ENCODE results near the gene ITPK1. TPM values are rescaled to one million over a fixed set of nuclear protein-coding genes. Genes with fewer than 3 reads are reported as not detected.
A peak's percentile ranks its signal among the peaks of the same experiment; 100 is the strongest.

ITPK1 gene
- total RNA-seq, 2 experiments from 2014 or later: 17.8 to 34.7 TPM

DNA sequence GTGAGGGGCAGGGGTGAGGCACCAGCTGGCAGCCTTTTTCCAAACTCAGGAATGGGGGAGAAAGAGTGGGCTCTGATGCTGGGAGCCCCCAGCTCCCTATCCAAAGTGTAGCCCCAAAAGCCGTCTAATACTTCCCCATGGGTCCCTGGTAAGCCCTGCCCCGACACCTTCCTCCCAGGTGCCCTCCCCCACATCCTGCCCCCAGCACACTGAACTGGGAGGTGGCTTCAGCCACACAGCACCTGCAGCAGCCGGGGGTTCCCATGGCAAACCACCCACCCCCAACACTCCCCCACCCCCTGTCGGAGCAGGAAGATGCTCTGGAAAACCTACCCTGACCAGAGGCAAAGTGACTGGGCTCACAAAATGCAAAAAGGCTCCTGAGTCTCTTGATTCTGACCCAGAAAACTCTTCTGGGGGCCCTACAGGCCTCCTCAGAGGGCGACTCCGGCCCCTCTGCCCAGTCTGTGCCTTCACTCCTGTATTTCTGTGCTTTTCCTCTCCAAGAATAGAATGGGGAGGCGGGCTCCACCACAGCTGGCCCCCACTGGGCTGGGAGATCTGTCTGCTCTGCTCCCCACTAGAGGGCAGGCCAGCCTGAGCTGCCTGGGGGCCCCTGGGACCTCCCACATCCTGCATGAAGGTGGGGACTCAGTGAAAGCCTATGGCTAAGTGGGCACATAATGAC is 81.6 kb downstream of the ITPK1 start:
- Histone ChIP-seq H2AFZ (ENCODE audit: low read length) (no peak overlapping the region), H4K20me1 (ENCODE audit: insufficient read depth, low read length) (no peaks in the 10 kb centered on the region), H3K4me3 (ENCODE audit: low read depth, low read length, poor library complexity, severe bottlenecking) (no peak overlapping the region), H3K4me1 (ENCODE audit: insufficient read depth, low read length, poor library complexity, severe bottlenecking) (peaks cover 18% of the 10 kb centered on the region), H3K9me2 (ENCODE audit: insufficient read depth, low read length) (no peaks in the 10 kb centered on the region), H3K9me3 (ENCODE audit: low read length) (no peaks in the 10 kb centered on the region), H3K79me2 (ENCODE audit: insufficient read depth, low read depth, low read length) (no peaks in the 10 kb centered on the region), H3K4me2 (ENCODE audit: low read length) (peak overlapping the region; percentile 29; the same call in 1 of the 2 replicates), H3K27ac (ENCODE audit: low read depth, low read length, poor library complexity, severe bottlenecking) (no peak overlapping the region), H3K36me3 (ENCODE audit: insufficient read depth, low read length) (no peaks in the 10 kb centered on the region)
- no TSS peak for BruUV-seq (replicated peaks)
- TF ChIP-seq, protein P1, sequence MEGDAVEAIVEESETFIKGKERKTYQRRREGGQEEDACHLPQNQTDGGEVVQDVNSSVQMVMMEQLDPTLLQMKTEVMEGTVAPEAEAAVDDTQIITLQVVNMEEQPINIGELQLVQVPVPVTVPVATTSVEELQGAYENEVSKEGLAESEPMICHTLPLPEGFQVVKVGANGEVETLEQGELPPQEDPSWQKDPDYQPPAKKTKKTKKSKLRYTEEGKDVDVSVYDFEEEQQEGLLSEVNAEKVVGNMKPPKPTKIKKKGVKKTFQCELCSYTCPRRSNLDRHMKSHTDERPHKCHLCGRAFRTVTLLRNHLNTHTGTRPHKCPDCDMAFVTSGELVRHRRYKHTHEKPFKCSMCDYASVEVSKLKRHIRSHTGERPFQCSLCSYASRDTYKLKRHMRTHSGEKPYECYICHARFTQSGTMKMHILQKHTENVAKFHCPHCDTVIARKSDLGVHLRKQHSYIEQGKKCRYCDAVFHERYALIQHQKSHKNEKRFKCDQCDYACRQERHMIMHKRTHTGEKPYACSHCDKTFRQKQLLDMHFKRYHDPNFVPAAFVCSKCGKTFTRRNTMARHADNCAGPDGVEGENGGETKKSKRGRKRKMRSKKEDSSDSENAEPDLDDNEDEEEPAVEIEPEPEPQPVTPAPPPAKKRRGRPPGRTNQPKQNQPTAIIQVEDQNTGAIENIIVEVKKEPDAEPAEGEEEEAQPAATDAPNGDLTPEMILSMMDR (conservative IDR thresholded peaks at IDR 0.05; ENCODE audit: low read length): peak; percentile 86
- no peak for TF ChIP-seq EZH2phosphoT487 (IDR thresholded peaks at IDR 0.05; ENCODE audit: borderline replicate concordance, low read depth, low read length)
- peak; percentile 63 for DNase-seq (ENCODE audit: low spot score)
- intact Hi-C loops (cut with micrococcal nuclease; ENCODE audit: unreplicated experiment): loop anchor here (1.0 kb wide), 1 partner anchor 105 kb away; no protein-coding TSS in a partner anchor
- ChIA-PET CTCF (ENCODE audit: unreplicated experiment) (interaction anchor here (0.6 kb wide), 1 partner anchor 11 kb away, joined by 3 read pairs; no protein-coding TSS in a partner anchor), POLR2A (interaction anchor here (0.9 to 1.0 kb wide), 2 partner anchors 9 to 39 kb away, joined by 3 read pairs; no protein-coding TSS in a partner anchor)

DNA sequence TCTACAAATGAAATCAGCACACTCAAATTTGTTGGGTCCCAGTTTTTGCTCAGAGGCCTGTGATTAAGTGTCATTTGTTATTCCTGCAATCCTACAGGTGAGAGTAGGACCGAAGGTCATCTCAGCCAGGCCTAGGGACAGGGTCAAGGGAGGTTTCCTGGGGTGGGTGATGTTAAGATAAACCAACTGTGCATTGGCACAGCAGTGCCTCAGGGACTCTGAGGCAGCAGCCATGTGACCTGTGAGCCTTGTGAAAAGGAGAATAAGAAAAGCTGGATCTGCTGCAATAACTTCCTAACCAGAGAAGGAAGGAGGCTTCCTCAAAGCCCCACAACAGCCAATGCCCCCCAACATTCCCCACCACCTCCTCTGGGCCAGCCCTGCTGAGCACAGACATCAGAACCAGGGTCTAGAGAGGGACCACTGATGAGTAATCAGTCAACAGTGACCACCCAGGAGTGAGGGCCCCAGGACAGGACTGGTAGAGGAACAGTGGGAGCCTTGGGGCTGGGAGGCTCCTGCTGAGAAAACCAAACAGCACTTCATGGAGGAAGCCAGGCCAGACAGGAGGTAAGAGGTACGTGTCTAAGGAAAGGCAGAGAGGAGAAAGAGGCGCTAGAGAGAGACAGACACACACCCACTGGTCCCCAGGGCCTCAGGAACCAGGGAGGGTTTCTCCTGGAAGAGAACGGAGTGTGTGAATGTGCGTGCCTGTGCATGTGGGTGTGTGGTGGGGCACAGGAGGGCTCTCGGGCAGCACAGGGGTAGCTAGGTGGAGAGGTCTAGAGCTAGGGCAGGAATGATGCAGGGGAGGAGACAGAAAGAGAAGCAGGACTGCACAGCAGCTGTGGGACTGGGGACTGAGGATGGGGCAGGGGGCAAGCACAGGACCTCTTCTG is 82.4 kb downstream of the ITPK1 start:
- H3K27ac ChIP-seq (ENCODE audit: low read depth, low read length, poor library complexity, severe bottlenecking): no peak overlapping the region
- no TSS peak for BruUV-seq (replicated peaks)
- intact Hi-C loops (cut with micrococcal nuclease; ENCODE audit: unreplicated experiment): no loop called here

More for the DNA sequence above, 82.4 kb downstream of the ITPK1 start:
- no peaks in the 10 kb centered on the region for H3K9me3 ChIP-seq (ENCODE audit: low read length)
- H3K4me2 ChIP-seq (ENCODE audit: low read length): peak overlapping the region; percentile 29; the same call in 1 of the 2 replicates
- ChIA-PET CTCF (ENCODE audit: unreplicated experiment) (no interaction called here), POLR2A (interaction anchor here (1.0 to 1.4 kb wide), 2 partner anchors 39 to 80 kb away, joined by 3 read pairs; no protein-coding TSS in a partner anchor)
- no peaks in the 10 kb centered on the region for H3K36me3 ChIP-seq (ENCODE audit: insufficient read depth, low read length)
- TF ChIP-seq, protein P1 (conservative IDR thresholded peaks at IDR 0.05; ENCODE audit: low read length): no peak
- TF ChIP-seq EZH2phosphoT487 (IDR thresholded peaks at IDR 0.05; ENCODE audit: borderline replicate concordance, low read depth, low read length): no peak
- H3K4me3 ChIP-seq (ENCODE audit: low read depth, low read length, poor library complexity, severe bottlenecking): no peak overlapping the region
- H3K9me2 ChIP-seq (ENCODE audit: insufficient read depth, low read length): no peaks in the 10 kb centered on the region
- H2AFZ ChIP-seq (ENCODE audit: low read length): no peak overlapping the region
- H3K4me1 ChIP-seq (ENCODE audit: insufficient read depth, low read length, poor library complexity, severe bottlenecking): peaks cover 18% of the 10 kb centered on the region
- no peaks in the 10 kb centered on the region for H4K20me1 ChIP-seq (ENCODE audit: insufficient read depth, low read length)
- no peaks in the 10 kb centered on the region for H3K79me2 ChIP-seq (ENCODE audit: insufficient read depth, low read depth, low read length)
- DNase-seq (ENCODE audit: low spot score): peak; percentile 5

All from OCI-LY7 (cell line).